Stomach (tissue), 4 donors: Measurements from ENCODE around the gene USP4.

Experiments
- CTCF ChIP-seq, 7 experiments: fragments of 450-650 bp in 4 of 7; fragments of 200-600 bp in 3 of 7; sonication (generic) in 3 of 7; IDR thresholded peaks; one replicate each; pipeline ENCODE4 v1.5.1; 2016 to 2019; ENCODE audit warnings: antibody characterized with exemption in 7 of 7, control low read depth in 2 of 7, mild to moderate bottlenecking in 1 of 7
- EP300 ChIP-seq: sonication (generic); formaldehyde crosslinking; IDR thresholded peaks from one replicate; pipeline ENCODE4 v1.6.1; 2017; ENCODE audit warnings: antibody characterized with exemption
- POLR2AphosphoS5 ChIP-seq, 3 donors: sonication (generic); formaldehyde crosslinking; IDR thresholded peaks; one replicate each; pipeline ENCODE4 v1.6.1; 2016; ENCODE audit warnings: antibody characterized with exemption in 3 of 3

GRCh38 chr3:49371946-49372345 is 32.1 kb upstream of the USP4 start:
- TF ChIP-seq EP300 (no peak), CTCF (IDR thresholded peaks at IDR 0.05) (no peak), POLR2AphosphoS5 (IDR thresholded peaks at IDR 0.05) (no peak)
